AG10803 (cell line): ENCODE measurements around the gene SAMHD1.
"Not testable (repeated sequence)": the region's sequence is repeated elsewhere in the genome, so short reads cannot be mapped to it uniquely, and the experiment has no call there.

Source experiments
- DNase-seq: peaks from one replicate; pipeline ENCODE4 v3.0.0; 2010; ENCODE audit warnings: low read depth
- H3K4me3 ChIP-seq: 2 replicates; pipeline ENCODE4 v1.5.1; 2011; ENCODE audit warnings: mild to moderate bottlenecking, low read length, control low read depth
- CTCF ChIP-seq: conservative IDR thresholded peaks from 2 replicates; pipeline ENCODE4 v1.5.1; 2011; ENCODE audit warnings: mild to moderate bottlenecking, low read length, control low read depth, inconsistent platforms

Gene SAMHD1

GRCh38 chr20:36848078-36848660 lies 103.3 kb downstream of the SAMHD1 start:
- no peak for TF ChIP-seq CTCF
- peak; percentile 87 for DNase-seq
- peak overlapping the region; percentile 26 for H3K4me3 ChIP-seq

- no peak overlapping the region for H3K4me3 ChIP-seq
- DNase-seq: peak; percentile 48
These were observed 103.8 kb downstream of the SAMHD1 start for GRCh38 chr20:36847710-36848040.

GRCh38 chr20:36847009-36847709 lies 104.3 kb downstream of the SAMHD1 start:
- no peak overlapping the region for H3K4me3 ChIP-seq
- peak; percentile 86 for DNase-seq
- no peak for TF ChIP-seq CTCF

More at GRCh38 chr20:36847710-36848040, 103.8 kb downstream of the SAMHD1 start:
- no peak for TF ChIP-seq CTCF

GRCh38 chr20:36845288-36845971 lies 106.1 kb downstream of the SAMHD1 start:
- H3K4me3 ChIP-seq: no peak overlapping the region
- no peak for TF ChIP-seq CTCF
- DNase-seq: no peak

GRCh38 chr20:36841030-36841429 lies 110.5 kb downstream of the SAMHD1 start:
- not testable (repeated sequence) for H3K4me3 ChIP-seq, DNase-seq
